CD4-positive, alpha-beta T cell (primary cell): Measurements from ENCODE around the gene DKKL1. TPM values are rescaled to one million over a fixed set of nuclear protein-coding genes. Genes with fewer than 3 reads are reported as not detected.

Experiments
- ATAC-seq: fragments of 200-7000 bp; cut with Tn5 transposase; one replicate; pipeline ENCODE4 v1.10.0; 2022; ENCODE audit warnings: mild to moderate bottlenecking; ENCODE audit not compliant: poor library complexity
- CTCF ChIA-PET: fragments of 350-600 bp; sonication (Branson Sonifier 250); formaldehyde crosslinking; loops from one replicate; lab custom pipeline; 2021; ENCODE audit warnings: antibody characterized with exemption, inconsistent platforms; lab: Charles Lee
- POLR2A ChIA-PET: fragments of 350-600 bp; sonication (Branson Sonifier 250); formaldehyde crosslinking; loops from one replicate; lab custom pipeline; 2021; ENCODE audit warnings: antibody characterized with exemption, inconsistent platforms; lab: Charles Lee
- DNase-seq, 14 experiments: peaks; one replicate each; pipeline ENCODE4 v3.0.0-alpha.2; 2013 to 2020; ENCODE audit warnings: mixed read lengths in 2 of 14
- H3K27ac ChIP-seq, 2 donors: one replicate each; pipeline versions ENCODE4 v1.5.1 to v1.7.0; 2013; ENCODE audit warnings: low read length in 2 of 2, low read depth in 1 of 2, mild to moderate bottlenecking in 1 of 2
- H3K27me3 ChIP-seq, 2 experiments: 1 replicate in 1 of 2; 2 replicates in 1 of 2; pipeline versions ENCODE4 v1.6.1 to v1.7.0; 2013; ENCODE audit warnings: low read length in 2 of 2, control low read depth in 1 of 2, mild to moderate bottlenecking in 1 of 2, moderate library complexity in 1 of 2; ENCODE audit not compliant: insufficient read depth in 2 of 2, control insufficient read depth in 1 of 2
- H3K36me3 ChIP-seq: one replicate; pipeline ENCODE4 v1.6.1; 2013; ENCODE audit warnings: low read length, control low read depth; ENCODE audit not compliant: insufficient read depth
- H3K4me1 ChIP-seq: one replicate; pipeline ENCODE4 v1.6.1; 2013; ENCODE audit warnings: low read length, control low read depth; ENCODE audit not compliant: insufficient read depth
- H3K4me3 ChIP-seq: one replicate; pipeline ENCODE4 v1.5.1; 2013; ENCODE audit warnings: mild to moderate bottlenecking, low read length, moderate library complexity
- H3K9me3 ChIP-seq, 2 experiments: 1 replicate in 1 of 2; 2 replicates in 1 of 2; pipeline versions ENCODE4 v1.6.1 to v1.7.0; 2013; ENCODE audit warnings: low read length in 2 of 2, mild to moderate bottlenecking in 2 of 2, control low read depth in 1 of 2, moderate library complexity in 1 of 2; ENCODE audit not compliant: control insufficient read depth in 1 of 2, insufficient read depth in 1 of 2
- H3K27ac Mint-ChIP-seq: one replicate; pipeline ENCODE4 v1.8.0; 2020; ENCODE audit warnings: mixed read lengths
- H3K27me3 Mint-ChIP-seq: one replicate; pipeline ENCODE4 v1.8.0; 2021; ENCODE audit warnings: mixed read lengths
- H3K36me3 Mint-ChIP-seq: one replicate; pipeline ENCODE4 v1.8.0; 2021; ENCODE audit warnings: low read depth, mixed read lengths
- H3K4me1 Mint-ChIP-seq: one replicate; pipeline ENCODE4 v1.8.0; 2021; ENCODE audit warnings: low read depth, mixed read lengths
- H3K4me3 Mint-ChIP-seq: one replicate; pipeline ENCODE4 v1.8.0; 2020; ENCODE audit warnings: mild to moderate bottlenecking, mixed read lengths
- H3K9me3 Mint-ChIP-seq: one replicate; pipeline ENCODE4 v1.8.0; 2020; ENCODE audit warnings: mixed read lengths
- CTCF ChIP-seq: fragments of 200-600 bp; IDR thresholded peaks from one replicate; pipeline ENCODE4 v1.8.0; 2022; ENCODE audit warnings: antibody characterized with exemption, mild to moderate bottlenecking
- intact Hi-C, 2 experiments: fragments of 100-400 bp; cut with DNase I in 1 of 2; cut with micrococcal nuclease in 1 of 2; formaldehyde crosslinking; loops; one replicate each; pipeline versions ENCODE4 v1.15.1 to v1.9.0; 2023 to 2025; cut with DNase I, micrococcal nuclease
- total RNA-seq, 174 experiments: library from RNA in 2 of 174; stranded (reverse) in 2 of 174; gene quantifications; one replicate each; pipeline ENCODE4 v1.2.3 and lab custom pipeline; 2021 to 2026

Gene DKKL1
- total RNA-seq, 2 experiments from 2014 or later = not detected

GRCh38 chr19:49356382-49356781, 7.3 kb upstream of the DKKL1 start:
- Histone ChIP-seq H3K9me3 (no peaks in the 10 kb centered on the region), H3K27me3 (peaks cover 3 to 15% of the 10 kb centered on the region in 2 experiments), H3K36me3 (no peaks in the 10 kb centered on the region), H3K4me3 (no peak overlapping the region), H3K4me1 (peaks cover 10% of the 10 kb centered on the region), H3K27ac (no peak overlapping the region)
- Mint-ChIP-seq H3K4me1 (peaks cover 16% of the 10 kb centered on the region), H3K4me3 (no peak overlapping the region), H3K27ac (no peak overlapping the region), H3K36me3 (no peaks in the 10 kb centered on the region), H3K27me3 (peaks cover 30% of the 10 kb centered on the region), H3K9me3 (no peaks in the 10 kb centered on the region)
- intact Hi-C loops = no loop called here
- ChIA-PET POLR2A (no interaction called here), CTCF (no interaction called here)
- no peak for ATAC-seq
- no peak for DNase-seq
- TF ChIP-seq CTCF = no peak

GRCh38 chr19:49357186-49357585, 6.5 kb upstream of the DKKL1 start:
- peaks cover 0 to 3% of the 10 kb centered on the region in 2 experiments for H3K9me3 ChIP-seq
- H3K27me3 ChIP-seq = peaks cover 11 to 23% of the 10 kb centered on the region in 2 experiments
- H3K27ac ChIP-seq = no peak overlapping the region
- Mint-ChIP-seq H3K27me3 (peaks cover 30% of the 10 kb centered on the region), H3K4me1 (peaks cover 16% of the 10 kb centered on the region), H3K9me3 (no peaks in the 10 kb centered on the region), H3K27ac (no peak overlapping the region), H3K4me3 (no peak overlapping the region), H3K36me3 (no peaks in the 10 kb centered on the region)
- POLR2A ChIA-PET = no interaction called here
- H3K4me1 ChIP-seq = peaks cover 18% of the 10 kb centered on the region
- CTCF ChIA-PET = no interaction called here
- intact Hi-C loops = no loop called here
- TF ChIP-seq CTCF = no peak
- no peak for ATAC-seq
- no peak overlapping the region for H3K4me3 ChIP-seq
- H3K36me3 ChIP-seq = no peaks in the 10 kb centered on the region
- no peak for DNase-seq

GRCh38 chr19:49359851-49360820, 3.5 kb upstream of the DKKL1 start:
- Histone ChIP-seq H3K4me1 (peaks cover 43% of the 10 kb centered on the region), H3K4me3 (no peak overlapping the region), H3K9me3 (peaks cover 0 to 21% of the 10 kb centered on the region in 2 experiments), H3K27ac (no peak overlapping the region), H3K27me3 (peaks cover 40 to 52% of the 10 kb centered on the region in 2 experiments), H3K36me3 (no peaks in the 10 kb centered on the region)
- Mint-ChIP-seq H3K9me3 (no peaks in the 10 kb centered on the region), H3K4me3 (peak overlapping the region; percentile 55), H3K36me3 (no peaks in the 10 kb centered on the region), H3K27me3 (peaks cover 30% of the 10 kb centered on the region), H3K27ac (no peak overlapping the region), H3K4me1 (peaks cover 16% of the 10 kb centered on the region)
- ChIA-PET POLR2A (no interaction called here), CTCF (no interaction called here)
- TF ChIP-seq CTCF = no peak
- intact Hi-C loops = no loop called here
- DNase-seq = no peak
- no peak for ATAC-seq
